A549 (cell line): ENCODE data around the gene NDUFS2. TPM values are rescaled to one million over a fixed set of nuclear protein-coding genes. Genes with fewer than 3 reads are reported as not detected.

ENCODE experiments used
- ATAC-seq, 2 experiments: fragments of 200-7000 bp in 1 of 2; fragments of >200 bp in 1 of 2; cut with Nextera tagmentation in 1 of 2; cut with Tn5 transposase in 1 of 2; 3 replicates each; pipeline versions ENCODE4 v1.8.0 to v1.9.1; 2018 to 2020; ENCODE audit warnings: mild to moderate bottlenecking in 1 of 2, moderate library complexity in 1 of 2
- CTCF ChIA-PET: fragments of 300-600 bp; sonication (Branson Sonifier 250); formaldehyde crosslinking; extraction: SDS; loops from one replicate; lab custom pipeline; 2021; ENCODE audit warnings: antibody characterized with exemption, inconsistent platforms; lab: Yijun Ruan, JAX
- POLR2A ChIA-PET: fragments of 350-600 bp; formaldehyde crosslinking; extraction: SDS; loops from one replicate; lab custom pipeline; 2021; ENCODE audit warnings: antibody characterized with exemption, inconsistent platforms; lab: Yijun Ruan, JAX
- DNase-seq, 2 experiments: peaks; one replicate each; pipeline versions ENCODE4 v3.0.0 to v3.0.0-alpha.2; 2011 to 2016; ENCODE audit warnings: low read depth in 1 of 2, low spot score in 1 of 2
- FAIRE-seq: peaks from 2 replicates; lab custom pipeline; 2011; peaks lifted over from hg19 to GRCh38; lab: Jason Lieb, UNC
- H3K27ac ChIP-seq, 2 experiments: fragments of >200 bp; sonication (Bioruptor Twin); formaldehyde crosslinking; 3 replicates each; pipeline ENCODE4 v1.5.1; 2016 to 2017
- H3K4me1 ChIP-seq: fragments of >200 bp; sonication (Bioruptor Twin); formaldehyde crosslinking; 3 replicates; pipeline ENCODE4 v1.6.1; 2016
- H3K4me2 ChIP-seq: fragments of >200 bp; sonication (Bioruptor Twin); formaldehyde crosslinking; 3 replicates; pipeline ENCODE4 v1.6.1; 2016
- H3K4me3 ChIP-seq: fragments of >200 bp; sonication (Bioruptor Twin); formaldehyde crosslinking; 3 replicates; pipeline ENCODE4 v1.5.1; 2016
- H3K9me3 ChIP-seq: fragments of >200 bp; sonication (Bioruptor Twin); formaldehyde crosslinking; 3 replicates; pipeline ENCODE4 v1.6.1; 2016
- CEBPB ChIP-seq, 2 experiments: fragments of >200 bp in 1 of 2; sonication (Bioruptor Twin) in 1 of 2; formaldehyde crosslinking in 1 of 2; IDR thresholded peaks; 2 replicates each; pipeline ENCODE4 v1.6.1; 2012 to 2016
- EHF ChIP-seq: fragments of 250-450 bp; sonication (Bioruptor Pico); IDR thresholded peaks from 2 replicates; pipeline ENCODE4 v1.5.0; 2020; ENCODE audit warnings: mild to moderate bottlenecking
- EP300 ChIP-seq, 2 experiments: fragments of >200 bp; sonication (Bioruptor Twin); formaldehyde crosslinking; IDR thresholded peaks; 2 replicates in 1 of 2; 3 replicates in 1 of 2; pipeline ENCODE4 v1.6.1; 2016 to 2017
- GATA3 ChIP-seq: IDR thresholded peaks from 2 replicates; pipeline ENCODE4 v1.6.1; 2012; ENCODE audit warnings: borderline replicate concordance
- HOXB5 ChIP-seq: fragments of 250-450 bp; sonication (Bioruptor Pico); IDR thresholded peaks from 2 replicates; pipeline ENCODE4 v1.5.0; 2020; ENCODE audit warnings: mild to moderate bottlenecking, moderate library complexity
- JUN ChIP-seq, 2 experiments: fragments of >200 bp; sonication (Bioruptor Twin); formaldehyde crosslinking; IDR thresholded peaks; 2 replicates in 1 of 2; 3 replicates in 1 of 2; pipeline ENCODE4 v1.6.1; 2016 to 2017
- JUNB ChIP-seq: fragments of >200 bp; sonication (Bioruptor Twin); formaldehyde crosslinking; IDR thresholded peaks from 2 replicates; pipeline ENCODE4 v1.6.1; 2016
- KDM1A ChIP-seq: fragments of 200-600 bp; sonication (generic); IDR thresholded peaks from 2 replicates; pipeline ENCODE4 v1.6.1; 2016; ENCODE audit warnings: low read depth, mild to moderate bottlenecking
- KDM5A ChIP-seq: fragments of 200-600 bp; sonication (generic); IDR thresholded peaks from 2 replicates; pipeline ENCODE4 v1.6.1; 2016; ENCODE audit warnings: antibody characterized with exemption, mild to moderate bottlenecking
- MAZ ChIP-seq: fragments of 150-350 bp; IDR thresholded peaks from 2 replicates; pipeline ENCODE4 v1.6.1; 2014; ENCODE audit warnings: antibody characterized with exemption, low read depth, low read length, borderline replicate concordance
- MYC ChIP-seq: IDR thresholded peaks from 2 replicates; pipeline ENCODE4 v1.6.1; 2012; ENCODE audit warnings: mild to moderate bottlenecking, inconsistent platforms, low read length, improper control_type of control experiment, borderline replicate concordance
- NFE2L2 ChIP-seq: fragments of 150-350 bp; conservative IDR thresholded peaks from 2 replicates; pipeline ENCODE4 v1.6.1; 2014; ENCODE audit warnings: low read length
- POLR2AphosphoS2 ChIP-seq: conservative IDR thresholded peaks from 2 replicates; pipeline ENCODE4 v1.6.1; 2012; ENCODE audit warnings: low read length, improper control_type of control experiment, inconsistent platforms
- RAD21 ChIP-seq, 2 experiments: fragments of >200 bp in 1 of 2; sonication (Bioruptor Twin) in 1 of 2; formaldehyde crosslinking in 1 of 2; IDR thresholded peaks in 1 of 2; conservative IDR thresholded peaks in 1 of 2; 2 replicates in 1 of 2; 3 replicates in 1 of 2; pipeline ENCODE4 v1.6.1; 2012 to 2018; ENCODE audit warnings: inconsistent platforms in 1 of 2
- RARB ChIP-seq: fragments of 250-450 bp; sonication (Bioruptor Pico); IDR thresholded peaks from 2 replicates; pipeline ENCODE4 v1.8.0; 2021; ENCODE audit warnings: mild to moderate bottlenecking, moderate library complexity
- SMC3 ChIP-seq: fragments of >200 bp; sonication (Bioruptor Twin); formaldehyde crosslinking; IDR thresholded peaks from 3 replicates; pipeline ENCODE4 v1.6.1; 2018; ENCODE audit warnings: inconsistent platforms
- ZFP36 ChIP-seq: fragments of 450-650 bp; IDR thresholded peaks from 2 replicates; pipeline ENCODE4 v1.6.1; 2014; ENCODE audit warnings: borderline replicate concordance; ENCODE audit not compliant: partially characterized antibody
- WGBS: methylation state at CpG from one replicate; pipeline ENCODE4 v1.1.6; 2017; ENCODE audit errors: missing lambda C conversion rate; 5-methylcytosine and 5-hydroxymethylcytosine counted together
- polyA plus RNA-seq, 4 experiments: library from polyadenylated mRNA; depleted of rRNA in 3 of 4; stranded (reverse); fragments of >200 nt; fragmentation: RNase III in 1 of 4; extraction: RNeasy Plus Mini Kit Qiagen cat#74134 plus additional on column Dnase treatment in 1 of 4; gene quantifications; 2 replicates in 3 of 4; 3 replicates in 1 of 4; pipeline ENCODE4 v1.2.3, GENCODE V29; 2011 to 2017
- TF ChIP-seq, protein P1 (sequence below): fragments of >200 bp; sonication (Bioruptor Twin); formaldehyde crosslinking; IDR thresholded peaks from 2 replicates; pipeline ENCODE4 v1.6.1; 2016
- TF ChIP-seq, protein P2 (sequence below): fragments of 150-350 bp; IDR thresholded peaks from 2 replicates; pipeline ENCODE4 v1.6.1; 2014; ENCODE audit warnings: low read depth, mild to moderate bottlenecking, low read length
- TF ChIP-seq, protein P3 (sequence below): IDR thresholded peaks from 2 replicates; pipeline ENCODE4 v1.6.1; 2012
- TF ChIP-seq, protein P4 (sequence below): IDR thresholded peaks from 2 replicates; pipeline ENCODE4 v1.6.1; 2012; ENCODE audit warnings: low read depth, borderline replicate concordance
- TF ChIP-seq, protein P5 (sequence below): IDR thresholded peaks from 2 replicates; pipeline ENCODE4 v1.6.1; 2012
- TF ChIP-seq, protein P6 (sequence below): fragments of >200 bp; sonication (Bioruptor Twin); formaldehyde crosslinking; IDR thresholded peaks from 3 replicates; pipeline ENCODE4 v1.5.1; 2016
- TF ChIP-seq, protein P7 (sequence below): fragments of 450-650 bp; IDR thresholded peaks from 2 replicates; pipeline ENCODE4 v1.6.1; 2014; ENCODE audit warnings: antibody characterized with exemption

The NDUFS2 gene
- polyA plus RNA-seq, 2 of the 4 experiments (the other 2 are of a cell fraction) = 142 to 144 TPM

DNA sequence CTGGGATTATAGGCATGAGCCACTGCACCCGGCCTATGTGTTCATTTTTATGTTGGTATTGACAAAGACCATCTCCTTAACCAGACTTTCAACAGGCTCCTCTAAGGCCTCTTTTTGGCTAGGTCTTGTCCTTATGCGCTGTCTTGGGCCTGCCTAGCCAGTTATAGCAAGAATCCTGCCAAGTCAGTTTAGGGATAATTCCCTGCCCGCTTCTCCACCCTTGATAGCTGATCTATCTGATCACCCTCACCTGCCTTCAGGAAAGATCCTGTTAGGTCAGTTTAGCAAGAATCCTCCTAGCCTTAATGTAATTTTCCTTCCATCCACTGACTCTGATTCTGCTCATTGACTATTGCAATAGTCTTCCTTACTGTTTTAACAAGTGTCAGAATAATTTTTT, 22.5 kb upstream of the NDUFS2 start:
- ChIA-PET POLR2A (no interaction called here), CTCF (interaction anchor here (0.7 to 5.5 kb wide), 5 partner anchors 11 to 208 kb away, joined by 3 to 49 read pairs (median 3); partner anchors contain the start of gene PPOX)
- FAIRE-seq (no peak), ATAC-seq (no peak), DNase-seq (no peak)
- Histone ChIP-seq H3K9me3 (no peaks in the 10 kb centered on the region), H3K4me3 (no peak overlapping the region), H3K4me2 (no peak overlapping the region), H3K27ac (no peak overlapping the region), H3K4me1 (peaks cover 23% of the 10 kb centered on the region)
- WGBS = 85% methylated on average over 3 of the region's 3 CpGs
- TF ChIP-seq, protein P1, sequence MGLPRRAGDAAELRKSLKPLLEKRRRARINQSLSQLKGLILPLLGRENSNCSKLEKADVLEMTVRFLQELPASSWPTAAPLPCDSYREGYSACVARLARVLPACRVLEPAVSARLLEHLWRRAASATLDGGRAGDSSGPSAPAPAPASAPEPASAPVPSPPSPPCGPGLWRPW = no peak
- TF ChIP-seq MAZ = no peak
- TF ChIP-seq HOXB5 (CRISPR knock-in tag) = no peak
- TF ChIP-seq EP300 (IDR thresholded peaks at IDR 0.05) = no peak
- no peak for TF ChIP-seq EHF (CRISPR knock-in tag)
- TF ChIP-seq, protein P2, sequence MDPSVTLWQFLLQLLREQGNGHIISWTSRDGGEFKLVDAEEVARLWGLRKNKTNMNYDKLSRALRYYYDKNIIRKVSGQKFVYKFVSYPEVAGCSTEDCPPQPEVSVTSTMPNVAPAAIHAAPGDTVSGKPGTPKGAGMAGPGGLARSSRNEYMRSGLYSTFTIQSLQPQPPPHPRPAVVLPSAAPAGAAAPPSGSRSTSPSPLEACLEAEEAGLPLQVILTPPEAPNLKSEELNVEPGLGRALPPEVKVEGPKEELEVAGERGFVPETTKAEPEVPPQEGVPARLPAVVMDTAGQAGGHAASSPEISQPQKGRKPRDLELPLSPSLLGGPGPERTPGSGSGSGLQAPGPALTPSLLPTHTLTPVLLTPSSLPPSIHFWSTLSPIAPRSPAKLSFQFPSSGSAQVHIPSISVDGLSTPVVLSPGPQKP = no peak
- TF ChIP-seq, protein P3, sequence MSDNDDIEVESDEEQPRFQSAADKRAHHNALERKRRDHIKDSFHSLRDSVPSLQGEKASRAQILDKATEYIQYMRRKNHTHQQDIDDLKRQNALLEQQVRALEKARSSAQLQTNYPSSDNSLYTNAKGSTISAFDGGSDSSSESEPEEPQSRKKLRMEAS = no peak
- TF ChIP-seq, protein P4, sequence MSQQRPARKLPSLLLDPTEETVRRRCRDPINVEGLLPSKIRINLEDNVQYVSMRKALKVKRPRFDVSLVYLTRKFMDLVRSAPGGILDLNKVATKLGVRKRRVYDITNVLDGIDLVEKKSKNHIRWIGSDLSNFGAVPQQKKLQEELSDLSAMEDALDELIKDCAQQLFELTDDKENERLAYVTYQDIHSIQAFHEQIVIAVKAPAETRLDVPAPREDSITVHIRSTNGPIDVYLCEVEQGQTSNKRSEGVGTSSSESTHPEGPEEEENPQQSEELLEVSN = no peak
- TF ChIP-seq JUNB = no peak
- TF ChIP-seq, protein P5, sequence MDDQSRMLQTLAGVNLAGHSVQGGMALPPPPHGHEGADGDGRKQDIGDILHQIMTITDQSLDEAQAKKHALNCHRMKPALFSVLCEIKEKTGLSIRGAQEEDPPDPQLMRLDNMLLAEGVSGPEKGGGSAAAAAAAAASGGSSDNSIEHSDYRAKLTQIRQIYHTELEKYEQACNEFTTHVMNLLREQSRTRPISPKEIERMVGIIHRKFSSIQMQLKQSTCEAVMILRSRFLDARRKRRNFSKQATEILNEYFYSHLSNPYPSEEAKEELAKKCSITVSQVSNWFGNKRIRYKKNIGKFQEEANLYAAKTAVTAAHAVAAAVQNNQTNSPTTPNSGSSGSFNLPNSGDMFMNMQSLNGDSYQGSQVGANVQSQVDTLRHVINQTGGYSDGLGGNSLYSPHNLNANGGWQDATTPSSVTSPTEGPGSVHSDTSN = no peak
- no peak for TF ChIP-seq JUN (IDR thresholded peaks at IDR 0.05)
- no peak for TF ChIP-seq KDM5A
- TF ChIP-seq POLR2AphosphoS2 = no peak
- TF ChIP-seq NFE2L2 = no peak
- TF ChIP-seq ZFP36 = no peak
- no peak for TF ChIP-seq MYC
- no peak for TF ChIP-seq RARB (CRISPR knock-in tag)
- TF ChIP-seq CEBPB (IDR thresholded peaks at IDR 0.05) = no peak
- no peak for TF ChIP-seq GATA3
- TF ChIP-seq KDM1A = no peak

DNA sequence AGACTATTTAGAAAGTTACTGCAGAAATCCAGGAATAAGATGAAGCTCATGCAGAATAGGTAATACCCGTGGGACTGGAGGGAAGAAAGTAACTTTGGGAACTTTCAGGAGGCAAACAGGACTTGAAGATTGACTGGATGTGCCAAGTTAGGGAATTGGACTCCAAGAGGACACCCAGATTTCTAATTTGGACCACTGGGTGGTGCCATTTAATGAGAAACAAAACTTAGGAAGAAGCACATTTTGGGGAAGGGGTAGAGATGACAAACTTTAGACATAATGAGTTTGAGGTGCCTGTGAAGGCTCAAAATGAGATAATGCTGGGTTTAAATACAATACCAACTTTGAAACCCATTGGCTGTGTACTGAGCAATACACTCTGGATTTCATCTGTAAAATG, 21.5 kb upstream of the NDUFS2 start:
- ATAC-seq (no peak), FAIRE-seq (no peak), DNase-seq (peak in 1 of 2 experiments; percentile 33)
- TF ChIP-seq SMC3 = peak; percentile 17; the same call in 1 of the 3 replicates
- peak; percentile 25 to 45; a peak in 2 of 5 replicates for TF ChIP-seq RAD21 (conservative IDR thresholded peaks at IDR 0.05 in 1 of 2, IDR thresholded peaks at IDR 0.05 in 1 of 2)
- TF ChIP-seq, protein P6, sequence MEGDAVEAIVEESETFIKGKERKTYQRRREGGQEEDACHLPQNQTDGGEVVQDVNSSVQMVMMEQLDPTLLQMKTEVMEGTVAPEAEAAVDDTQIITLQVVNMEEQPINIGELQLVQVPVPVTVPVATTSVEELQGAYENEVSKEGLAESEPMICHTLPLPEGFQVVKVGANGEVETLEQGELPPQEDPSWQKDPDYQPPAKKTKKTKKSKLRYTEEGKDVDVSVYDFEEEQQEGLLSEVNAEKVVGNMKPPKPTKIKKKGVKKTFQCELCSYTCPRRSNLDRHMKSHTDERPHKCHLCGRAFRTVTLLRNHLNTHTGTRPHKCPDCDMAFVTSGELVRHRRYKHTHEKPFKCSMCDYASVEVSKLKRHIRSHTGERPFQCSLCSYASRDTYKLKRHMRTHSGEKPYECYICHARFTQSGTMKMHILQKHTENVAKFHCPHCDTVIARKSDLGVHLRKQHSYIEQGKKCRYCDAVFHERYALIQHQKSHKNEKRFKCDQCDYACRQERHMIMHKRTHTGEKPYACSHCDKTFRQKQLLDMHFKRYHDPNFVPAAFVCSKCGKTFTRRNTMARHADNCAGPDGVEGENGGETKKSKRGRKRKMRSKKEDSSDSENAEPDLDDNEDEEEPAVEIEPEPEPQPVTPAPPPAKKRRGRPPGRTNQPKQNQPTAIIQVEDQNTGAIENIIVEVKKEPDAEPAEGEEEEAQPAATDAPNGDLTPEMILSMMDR = peak; percentile 43
- TF ChIP-seq, protein P7, sequence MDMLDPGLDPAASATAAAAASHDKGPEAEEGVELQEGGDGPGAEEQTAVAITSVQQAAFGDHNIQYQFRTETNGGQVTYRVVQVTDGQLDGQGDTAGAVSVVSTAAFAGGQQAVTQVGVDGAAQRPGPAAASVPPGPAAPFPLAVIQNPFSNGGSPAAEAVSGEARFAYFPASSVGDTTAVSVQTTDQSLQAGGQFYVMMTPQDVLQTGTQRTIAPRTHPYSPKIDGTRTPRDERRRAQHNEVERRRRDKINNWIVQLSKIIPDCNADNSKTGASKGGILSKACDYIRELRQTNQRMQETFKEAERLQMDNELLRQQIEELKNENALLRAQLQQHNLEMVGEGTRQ = no peak
- POLR2A ChIA-PET = no interaction called here
- Histone ChIP-seq H3K4me2 (no peak overlapping the region), H3K27ac (no peak overlapping the region), H3K9me3 (no peaks in the 10 kb centered on the region), H3K4me3 (no peak overlapping the region), H3K4me1 (peaks cover 23% of the 10 kb centered on the region)
- 17% methylated on average over 1 of the region's 1 CpG for WGBS
- CTCF ChIA-PET = interaction anchor here (0.6 to 5.5 kb wide), 10 partner anchors 10 to 346 kb away, joined by 3 to 49 read pairs (median 4); partner anchors contain the start of genes ADAMTS4 and PPOX
